HG03354 (cell line): ENCODE measurements around the gene SYNPR.
A peak's percentile ranks its signal among the peaks of the same experiment; 100 is the strongest.
"Not testable (repeated sequence)": the region's sequence is repeated elsewhere in the genome, so short reads cannot be mapped to it uniquely, and the experiment has no call there.

Experiments used
- ATAC-seq: cut with Tn5 transposase; IDR thresholded peaks from one replicate; pipeline ENCODE4 v1.9.1; 2021; ENCODE audit warnings: mild to moderate bottlenecking; ENCODE audit not compliant: unreplicated experiment, poor library complexity, severe bottlenecking

SYNPR gene

GRCh38 chr3:63278171-63279004 lies at the start of gene SYNPR:
TSS of gene SYNPR (plus strand) at chr3:63278308.
- ATAC-seq: no peak

DNA sequence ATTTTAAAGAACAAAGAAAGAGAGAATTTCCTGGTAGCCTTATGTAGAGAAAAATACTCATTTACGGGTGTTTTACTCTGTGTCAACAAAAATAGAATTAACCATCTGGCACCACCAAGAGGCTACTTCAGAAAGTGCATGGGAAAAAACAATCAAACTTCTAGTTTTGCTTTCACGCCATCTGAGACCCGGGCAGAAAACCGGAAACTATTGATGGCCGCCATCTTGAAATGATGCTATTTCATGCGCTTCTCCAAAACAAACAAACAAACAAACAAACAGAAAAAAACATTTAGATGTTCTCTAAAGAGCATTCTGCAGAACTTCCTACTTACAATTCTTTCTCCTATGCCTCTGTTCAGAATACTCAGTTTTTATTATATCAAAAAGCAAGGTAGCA lies 49.4 kb upstream of the SYNPR start:
- ATAC-seq: peak; percentile 91

- no peak for ATAC-seq
Measured at GRCh38 chr3:63230146-63230545, 48.0 kb upstream of the SYNPR start.

- ATAC-seq: no peak
Measured at GRCh38 chr3:63231643-63232042, 46.5 kb upstream of the SYNPR start.

DNA sequence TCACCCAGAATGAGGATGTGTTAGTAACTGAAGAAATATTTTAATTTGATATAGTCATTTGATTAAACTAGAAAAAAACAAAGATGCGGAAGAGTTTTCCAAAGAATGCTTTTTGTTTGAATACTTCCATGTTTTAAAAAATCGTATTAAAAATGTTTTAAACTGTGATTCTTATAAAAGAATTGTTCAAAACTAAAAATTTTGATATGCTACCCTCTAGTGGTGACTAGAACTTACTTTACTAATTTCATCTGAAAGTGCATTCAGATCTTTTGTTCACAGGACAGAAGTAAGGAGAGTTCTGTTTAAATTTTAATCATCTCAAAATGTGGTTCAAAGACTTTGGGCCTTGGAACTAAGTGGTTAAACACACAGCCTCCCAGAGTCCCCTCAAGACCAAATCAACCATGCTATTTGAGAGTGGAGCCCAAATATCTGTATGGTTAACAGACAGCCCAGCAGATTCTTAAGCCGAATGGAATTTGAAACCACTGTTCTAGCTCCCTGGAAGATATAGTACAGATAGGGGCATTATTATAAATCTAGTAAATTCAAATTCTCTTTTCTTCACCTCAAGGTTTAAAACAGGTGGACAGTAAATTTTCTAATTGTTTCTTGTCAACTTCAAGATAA lies 45.2 kb upstream of the SYNPR start:
- ATAC-seq: no peak

- ATAC-seq: no peak
Measured at GRCh38 chr3:63240381-63240902, 37.7 kb upstream of the SYNPR start.

GRCh38 chr3:63242124-63242523 lies 36.0 kb upstream of the SYNPR start:
- no peak for ATAC-seq

DNA sequence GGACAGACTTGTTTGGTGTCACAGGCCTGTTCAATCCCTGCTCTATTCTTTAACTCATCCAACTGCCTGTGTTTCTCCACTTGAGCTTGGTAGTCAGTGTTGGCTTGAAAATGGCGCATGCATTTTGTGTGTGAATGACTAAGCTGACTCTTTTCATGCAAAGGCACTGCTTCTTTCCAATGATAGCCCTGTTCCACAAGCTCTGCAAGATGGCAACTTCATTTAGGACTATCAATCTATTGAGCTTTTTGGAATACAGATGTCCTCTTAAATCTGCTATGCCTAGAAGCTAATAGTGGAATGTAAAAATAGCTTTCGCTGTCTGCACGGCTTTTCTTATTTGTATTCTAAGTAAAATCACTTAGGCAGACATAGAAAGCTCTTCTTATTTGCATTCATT lies 33.6 kb upstream of the SYNPR start:
- no peak for ATAC-seq

DNA sequence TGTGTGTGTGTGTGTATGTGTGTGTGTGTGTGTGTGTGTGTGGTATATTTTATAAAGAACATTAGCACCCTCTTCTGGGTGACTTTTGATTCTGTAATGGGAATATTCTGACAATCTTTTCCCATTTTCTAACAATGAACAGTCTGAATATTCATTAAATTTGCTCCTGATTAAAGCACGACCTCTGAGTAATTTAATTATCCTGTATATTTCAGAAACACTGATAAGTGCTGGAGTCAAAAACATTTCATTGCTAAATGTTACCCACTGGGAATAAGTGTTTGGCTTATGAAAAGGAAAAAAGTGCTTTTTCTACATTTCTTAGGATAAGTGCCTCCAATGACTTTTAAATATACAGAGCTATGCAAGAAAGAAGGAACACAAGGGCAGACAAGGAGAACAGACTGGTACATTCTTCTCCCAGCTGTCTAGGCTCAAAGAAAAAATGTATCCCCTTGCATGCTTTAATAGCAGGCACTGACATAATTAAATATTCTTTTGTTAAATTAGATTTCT lies 32.3 kb upstream of the SYNPR start:
- no peak for ATAC-seq

DNA sequence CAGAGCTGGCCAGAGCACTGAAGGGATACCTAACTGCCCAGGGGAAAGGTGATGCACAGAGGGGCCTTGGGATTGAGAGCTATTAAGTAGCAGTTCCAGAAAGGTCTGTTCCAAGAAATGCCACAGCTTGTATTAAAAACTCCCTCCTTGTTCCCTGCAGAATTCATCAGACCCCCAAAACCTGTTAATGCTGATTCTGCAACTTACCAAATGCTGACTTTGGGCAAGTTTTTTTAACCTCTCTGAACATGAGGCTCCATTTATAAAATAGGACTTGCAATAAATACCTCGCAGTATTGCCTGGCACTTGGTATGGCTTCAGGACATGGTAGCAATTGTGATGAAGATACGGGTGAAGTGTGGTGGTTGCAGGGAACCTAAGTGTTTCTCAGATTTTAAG lies 30.1 kb upstream of the SYNPR start:
- ATAC-seq: no peak

DNA sequence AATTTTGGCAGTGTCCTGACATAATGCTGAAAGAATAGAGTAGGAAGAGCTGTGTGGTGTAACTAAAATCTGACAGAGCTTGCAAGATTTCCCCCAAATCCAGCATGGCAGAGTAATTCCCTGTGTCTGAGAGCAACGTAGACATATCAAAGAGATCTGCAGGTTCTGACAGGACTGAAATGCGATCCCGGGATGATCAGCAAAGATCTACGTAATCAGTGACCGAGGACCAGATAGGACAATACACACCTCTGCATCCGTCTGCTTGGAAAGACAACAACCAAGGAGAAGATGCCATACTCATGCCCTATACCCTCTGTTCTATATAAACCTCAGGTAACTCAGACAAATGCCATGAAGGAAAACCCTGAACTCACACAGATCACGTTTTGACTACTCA lies 26.6 kb upstream of the SYNPR start:
- no peak for ATAC-seq

GRCh38 chr3:63255819-63256218 lies 22.3 kb upstream of the SYNPR start:
- not testable (repeated sequence) for ATAC-seq

DNA sequence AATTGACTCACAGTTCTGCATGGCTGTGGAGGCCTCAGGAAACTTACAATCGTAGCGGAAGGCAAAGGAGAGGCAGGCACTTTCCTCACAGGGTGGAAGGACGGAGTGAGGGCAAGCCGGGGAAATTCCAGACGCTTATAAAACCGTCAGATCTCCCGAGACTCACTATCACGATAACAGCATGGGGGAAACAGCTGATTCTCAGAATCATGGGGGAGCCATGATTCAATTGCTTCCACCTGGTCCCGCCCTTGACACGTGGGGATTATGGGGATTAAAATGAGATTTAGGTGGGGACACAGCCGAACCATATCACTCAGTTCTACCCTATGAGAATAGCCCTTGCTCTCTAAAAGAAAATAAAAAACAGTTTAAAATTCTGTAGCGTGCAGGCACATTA lies 13.4 kb upstream of the SYNPR start:
- no peak for ATAC-seq

GRCh38 chr3:63274359-63274758 lies 3.7 kb upstream of the SYNPR start:
- no peak for ATAC-seq

DNA sequence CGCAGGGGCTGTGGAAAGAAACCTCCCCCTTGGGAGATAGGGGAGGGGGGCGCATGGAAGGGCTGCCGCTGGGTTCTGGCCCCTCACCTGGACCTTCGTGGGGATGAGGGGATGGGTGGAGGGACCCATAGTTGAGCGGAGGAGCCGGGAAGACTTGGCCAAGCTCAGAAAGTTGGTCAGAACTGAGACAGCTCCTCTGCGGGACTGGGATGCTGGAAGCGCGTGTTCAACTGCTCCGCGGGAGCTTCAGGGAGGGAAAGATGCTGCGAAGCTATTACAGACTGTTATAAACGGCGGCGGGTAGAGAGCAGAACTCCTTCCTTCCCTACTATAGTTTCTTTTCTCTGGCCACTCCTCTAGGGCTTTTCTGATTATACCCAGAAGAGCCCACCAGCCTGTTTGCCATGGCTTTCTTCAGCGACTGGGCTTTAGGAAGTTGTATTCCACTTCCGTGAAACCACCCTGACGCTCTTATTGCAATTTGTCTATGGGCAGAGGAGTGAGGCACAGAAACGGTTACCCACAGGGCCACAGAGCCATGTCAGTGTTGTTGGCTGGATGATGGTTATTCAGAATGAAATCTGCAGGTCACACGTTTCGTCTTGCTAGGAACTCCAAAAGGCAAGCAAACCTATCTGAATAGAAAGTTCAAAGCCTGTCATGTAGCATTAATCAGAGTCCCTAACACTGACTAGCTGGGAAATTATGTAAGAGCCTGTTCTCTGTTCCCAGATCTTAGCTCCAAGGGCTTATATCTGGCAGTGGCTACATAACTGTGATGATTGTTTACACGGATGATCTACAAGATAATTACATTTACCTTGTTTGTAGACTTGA lies 1.1 kb downstream of the SYNPR start:
- no peak for ATAC-seq

DNA sequence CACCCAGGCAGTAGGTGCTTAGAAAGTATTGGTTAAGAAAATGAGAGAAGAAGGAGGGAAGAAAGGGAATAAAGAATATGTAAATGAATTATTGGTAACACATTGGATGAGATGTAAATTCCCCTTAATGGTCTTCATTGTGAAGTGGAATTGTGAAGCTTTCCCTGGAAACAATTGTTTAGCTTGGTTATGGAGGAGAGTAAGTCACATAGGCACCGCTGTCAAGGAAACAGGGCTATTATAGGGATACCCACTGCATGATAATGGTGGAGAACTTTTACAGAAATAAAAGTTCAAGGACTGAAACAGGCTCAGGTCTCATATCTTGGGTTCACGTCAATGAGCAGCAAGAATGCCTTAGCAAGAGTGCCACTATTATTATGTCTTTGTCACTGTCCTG lies 9.5 kb downstream of the SYNPR start:
- ATAC-seq: no peak

GRCh38 chr3:63290686-63291085 lies 12.6 kb downstream of the SYNPR start:
- ATAC-seq: no peak

GRCh38 chr3:63294332-63294731 lies 16.2 kb downstream of the SYNPR start:
- ATAC-seq: no peak

DNA sequence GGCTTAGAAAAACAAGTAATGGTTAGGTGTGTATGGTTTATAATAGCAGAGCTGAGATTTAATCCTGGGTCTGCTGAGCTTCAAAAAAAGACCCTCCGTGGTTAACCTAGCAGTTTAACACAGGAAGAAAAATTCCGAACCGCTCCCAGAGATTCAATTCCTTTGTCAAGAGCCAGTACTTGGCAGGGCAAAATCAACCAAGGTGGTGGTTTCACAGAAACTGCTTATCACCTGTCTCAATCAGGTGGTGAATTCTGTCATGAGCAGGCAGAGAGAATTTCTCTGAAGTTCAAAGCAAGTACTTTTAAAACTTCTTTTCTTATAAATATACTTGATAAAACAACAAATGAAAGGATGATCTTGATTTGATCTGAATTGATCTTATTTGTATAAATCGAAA lies 17.2 kb downstream of the SYNPR start:
- ATAC-seq: no peak

- no peak for ATAC-seq
Measured at GRCh38 chr3:63295806-63296205, 17.7 kb downstream of the SYNPR start.
